Measurements from ENCODE around the gene MICU1.

DNA sequence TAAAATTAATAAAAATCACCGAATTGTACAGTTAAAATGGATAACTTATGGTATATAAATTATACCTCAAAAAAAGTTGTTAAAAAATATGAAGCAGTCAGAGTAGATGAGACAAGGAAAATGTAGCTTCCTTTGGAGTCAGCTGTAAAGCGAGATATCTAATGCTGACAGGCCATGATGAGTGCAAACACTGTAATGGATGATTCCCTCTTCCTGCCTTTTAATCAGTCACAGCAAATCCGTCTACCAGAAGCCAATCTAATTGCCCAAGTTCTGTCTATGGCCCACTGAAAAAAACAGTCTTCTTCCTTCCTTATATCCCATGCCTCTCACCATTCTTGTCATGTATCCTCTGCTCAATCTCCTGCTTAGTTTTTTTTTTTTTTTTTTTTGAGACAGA, 211.2 kb downstream of the MICU1 start:
- TF ChIP-seq ZNF274 (IDR thresholded peaks at IDR 0.05; ENCODE audit: low read depth, low read length): no peak
- no peak for TF ChIP-seq YY1 (IDR thresholded peaks at IDR 0.05; ENCODE audit: insufficient read depth, insufficient read length)
- TF ChIP-seq SUZ12 (IDR thresholded peaks at IDR 0.05; ENCODE audit: extremely low read depth, insufficient read depth, insufficient read length): no peak

All from NT2/D1 (cell line).